CD4-positive, alpha-beta T cell (primary cell): ENCODE results near the gene DHRS3. TPM values are rescaled to one million over a fixed set of nuclear protein-coding genes. Genes with fewer than 3 reads are reported as not detected.

Source experiments
- ATAC-seq: fragments of 200-7000 bp; cut with Tn5 transposase; one replicate; pipeline ENCODE4 v1.10.0; 2022; ENCODE audit warnings: mild to moderate bottlenecking; ENCODE audit not compliant: poor library complexity
- CTCF ChIA-PET: fragments of 350-600 bp; sonication (Branson Sonifier 250); formaldehyde crosslinking; loops from one replicate; lab custom pipeline; 2021; ENCODE audit warnings: antibody characterized with exemption, inconsistent platforms; lab: Charles Lee
- POLR2A ChIA-PET: fragments of 350-600 bp; sonication (Branson Sonifier 250); formaldehyde crosslinking; loops from one replicate; lab custom pipeline; 2021; ENCODE audit warnings: antibody characterized with exemption, inconsistent platforms; lab: Charles Lee
- DNase-seq, 14 experiments: peaks; one replicate each; pipeline ENCODE4 v3.0.0-alpha.2; 2013 to 2020; ENCODE audit warnings: mixed read lengths in 2 of 14
- H3K27ac ChIP-seq, 2 donors: one replicate each; pipeline versions ENCODE4 v1.5.1 to v1.7.0; 2013; ENCODE audit warnings: low read length in 2 of 2, low read depth in 1 of 2, mild to moderate bottlenecking in 1 of 2
- H3K27me3 ChIP-seq, 2 experiments: 1 replicate in 1 of 2; 2 replicates in 1 of 2; pipeline versions ENCODE4 v1.6.1 to v1.7.0; 2013; ENCODE audit warnings: low read length in 2 of 2, control low read depth in 1 of 2, mild to moderate bottlenecking in 1 of 2, moderate library complexity in 1 of 2; ENCODE audit not compliant: insufficient read depth in 2 of 2, control insufficient read depth in 1 of 2
- H3K36me3 ChIP-seq: one replicate; pipeline ENCODE4 v1.6.1; 2013; ENCODE audit warnings: low read length, control low read depth; ENCODE audit not compliant: insufficient read depth
- H3K4me1 ChIP-seq: one replicate; pipeline ENCODE4 v1.6.1; 2013; ENCODE audit warnings: low read length, control low read depth; ENCODE audit not compliant: insufficient read depth
- H3K4me3 ChIP-seq: one replicate; pipeline ENCODE4 v1.5.1; 2013; ENCODE audit warnings: mild to moderate bottlenecking, low read length, moderate library complexity
- H3K9me3 ChIP-seq, 2 experiments: 1 replicate in 1 of 2; 2 replicates in 1 of 2; pipeline versions ENCODE4 v1.6.1 to v1.7.0; 2013; ENCODE audit warnings: low read length in 2 of 2, mild to moderate bottlenecking in 2 of 2, control low read depth in 1 of 2, moderate library complexity in 1 of 2; ENCODE audit not compliant: control insufficient read depth in 1 of 2, insufficient read depth in 1 of 2
- H3K27ac Mint-ChIP-seq: one replicate; pipeline ENCODE4 v1.8.0; 2020; ENCODE audit warnings: mixed read lengths
- H3K27me3 Mint-ChIP-seq: one replicate; pipeline ENCODE4 v1.8.0; 2021; ENCODE audit warnings: mixed read lengths
- H3K36me3 Mint-ChIP-seq: one replicate; pipeline ENCODE4 v1.8.0; 2021; ENCODE audit warnings: low read depth, mixed read lengths
- H3K4me1 Mint-ChIP-seq: one replicate; pipeline ENCODE4 v1.8.0; 2021; ENCODE audit warnings: low read depth, mixed read lengths
- H3K4me3 Mint-ChIP-seq: one replicate; pipeline ENCODE4 v1.8.0; 2020; ENCODE audit warnings: mild to moderate bottlenecking, mixed read lengths
- H3K9me3 Mint-ChIP-seq: one replicate; pipeline ENCODE4 v1.8.0; 2020; ENCODE audit warnings: mixed read lengths
- intact Hi-C, 2 experiments: fragments of 100-400 bp; cut with DNase I in 1 of 2; cut with micrococcal nuclease in 1 of 2; formaldehyde crosslinking; loops; one replicate each; pipeline versions ENCODE4 v1.15.1 to v1.9.0; 2023 to 2025; cut with DNase I, micrococcal nuclease
- total RNA-seq, 174 experiments: library from RNA in 2 of 174; stranded (reverse) in 2 of 174; gene quantifications; one replicate each; pipeline ENCODE4 v1.2.3 and lab custom pipeline; 2021 to 2026
- TF ChIP-seq, protein P1 (sequence below): fragments of 200-600 bp; IDR thresholded peaks from one replicate; pipeline ENCODE4 v1.8.0; 2022; ENCODE audit warnings: antibody characterized with exemption, mild to moderate bottlenecking

The DHRS3 gene
- total RNA-seq, 2 experiments from 2014 or later, result 102 to 108 TPM

GRCh38 chr1:12553963-12554362 lies 64.0 kb downstream of the DHRS3 start:
- no peaks in the 10 kb centered on the region for H3K36me3 ChIP-seq
- no peak overlapping the region for H3K27ac ChIP-seq
- intact Hi-C loops, result no loop called here
- no peaks in the 10 kb centered on the region for H3K9me3 Mint-ChIP-seq
- H3K36me3 Mint-ChIP-seq, result no peaks in the 10 kb centered on the region
- no peak for ATAC-seq
- no peaks in the 10 kb centered on the region for H3K4me1 Mint-ChIP-seq
- no peak overlapping the region for H3K4me3 Mint-ChIP-seq
- no peaks in the 10 kb centered on the region for H3K27me3 ChIP-seq
- DNase-seq, result no peak
- no peaks in the 10 kb centered on the region for H3K9me3 ChIP-seq
- TF ChIP-seq, protein P1, sequence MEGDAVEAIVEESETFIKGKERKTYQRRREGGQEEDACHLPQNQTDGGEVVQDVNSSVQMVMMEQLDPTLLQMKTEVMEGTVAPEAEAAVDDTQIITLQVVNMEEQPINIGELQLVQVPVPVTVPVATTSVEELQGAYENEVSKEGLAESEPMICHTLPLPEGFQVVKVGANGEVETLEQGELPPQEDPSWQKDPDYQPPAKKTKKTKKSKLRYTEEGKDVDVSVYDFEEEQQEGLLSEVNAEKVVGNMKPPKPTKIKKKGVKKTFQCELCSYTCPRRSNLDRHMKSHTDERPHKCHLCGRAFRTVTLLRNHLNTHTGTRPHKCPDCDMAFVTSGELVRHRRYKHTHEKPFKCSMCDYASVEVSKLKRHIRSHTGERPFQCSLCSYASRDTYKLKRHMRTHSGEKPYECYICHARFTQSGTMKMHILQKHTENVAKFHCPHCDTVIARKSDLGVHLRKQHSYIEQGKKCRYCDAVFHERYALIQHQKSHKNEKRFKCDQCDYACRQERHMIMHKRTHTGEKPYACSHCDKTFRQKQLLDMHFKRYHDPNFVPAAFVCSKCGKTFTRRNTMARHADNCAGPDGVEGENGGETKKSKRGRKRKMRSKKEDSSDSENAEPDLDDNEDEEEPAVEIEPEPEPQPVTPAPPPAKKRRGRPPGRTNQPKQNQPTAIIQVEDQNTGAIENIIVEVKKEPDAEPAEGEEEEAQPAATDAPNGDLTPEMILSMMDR, result no peak
- POLR2A ChIA-PET, result no interaction called here
- CTCF ChIA-PET, result no interaction called here
- H3K27ac Mint-ChIP-seq, result no peak overlapping the region
- H3K27me3 Mint-ChIP-seq, result no peaks in the 10 kb centered on the region
- no peaks in the 10 kb centered on the region for H3K4me1 ChIP-seq
- H3K4me3 ChIP-seq, result no peak overlapping the region

GRCh38 chr1:12552951-12553921 lies 64.8 kb downstream of the DHRS3 start:
- H3K4me3 ChIP-seq, result no peak overlapping the region
- no peaks in the 10 kb centered on the region for H3K27me3 ChIP-seq
- no peaks in the 10 kb centered on the region for H3K36me3 Mint-ChIP-seq
- CTCF ChIA-PET, result no interaction called here
- DNase-seq (no peak), ATAC-seq (no peak)
- no peaks in the 10 kb centered on the region for H3K9me3 Mint-ChIP-seq
- H3K36me3 ChIP-seq, result no peaks in the 10 kb centered on the region
- no peaks in the 10 kb centered on the region for H3K4me1 Mint-ChIP-seq
- no peak overlapping the region for H3K27ac ChIP-seq
- TF ChIP-seq, protein P1, result no peak
- H3K27ac Mint-ChIP-seq, result no peak overlapping the region
- intact Hi-C loops, result no loop called here
- no peaks in the 10 kb centered on the region for H3K9me3 ChIP-seq
- H3K27me3 Mint-ChIP-seq, result no peaks in the 10 kb centered on the region
- H3K4me1 ChIP-seq, result no peaks in the 10 kb centered on the region
- POLR2A ChIA-PET, result no interaction called here
- no peak overlapping the region for H3K4me3 Mint-ChIP-seq

GRCh38 chr1:12552111-12552888 lies 65.7 kb downstream of the DHRS3 start:
- H3K27ac ChIP-seq, result no peak overlapping the region
- Mint-ChIP-seq H3K9me3 (no peaks in the 10 kb centered on the region), H3K4me3 (no peak overlapping the region), H3K36me3 (no peaks in the 10 kb centered on the region), H3K4me1 (no peaks in the 10 kb centered on the region), H3K27ac (no peak overlapping the region), H3K27me3 (no peaks in the 10 kb centered on the region)
- ChIA-PET POLR2A (no interaction called here), CTCF (no interaction called here)
- ATAC-seq (no peak), DNase-seq (no peak)
- no peaks in the 10 kb centered on the region for H3K27me3 ChIP-seq
- no peaks in the 10 kb centered on the region for H3K9me3 ChIP-seq
- intact Hi-C loops, result no loop called here
- TF ChIP-seq, protein P1, result no peak
- H3K36me3 ChIP-seq, result no peaks in the 10 kb centered on the region
- H3K4me1 ChIP-seq, result no peaks in the 10 kb centered on the region
- H3K4me3 ChIP-seq, result no peak overlapping the region
